ENCODE data around the gene RTKN. TPM values are rescaled to one million over a fixed set of nuclear protein-coding genes. Genes with fewer than 3 reads are reported as not detected.

RTKN gene
- polyA plus RNA-seq, 2 of the 4 experiments (the other 2 are of a cell fraction): 15.1 to 20.1 TPM

DNA sequence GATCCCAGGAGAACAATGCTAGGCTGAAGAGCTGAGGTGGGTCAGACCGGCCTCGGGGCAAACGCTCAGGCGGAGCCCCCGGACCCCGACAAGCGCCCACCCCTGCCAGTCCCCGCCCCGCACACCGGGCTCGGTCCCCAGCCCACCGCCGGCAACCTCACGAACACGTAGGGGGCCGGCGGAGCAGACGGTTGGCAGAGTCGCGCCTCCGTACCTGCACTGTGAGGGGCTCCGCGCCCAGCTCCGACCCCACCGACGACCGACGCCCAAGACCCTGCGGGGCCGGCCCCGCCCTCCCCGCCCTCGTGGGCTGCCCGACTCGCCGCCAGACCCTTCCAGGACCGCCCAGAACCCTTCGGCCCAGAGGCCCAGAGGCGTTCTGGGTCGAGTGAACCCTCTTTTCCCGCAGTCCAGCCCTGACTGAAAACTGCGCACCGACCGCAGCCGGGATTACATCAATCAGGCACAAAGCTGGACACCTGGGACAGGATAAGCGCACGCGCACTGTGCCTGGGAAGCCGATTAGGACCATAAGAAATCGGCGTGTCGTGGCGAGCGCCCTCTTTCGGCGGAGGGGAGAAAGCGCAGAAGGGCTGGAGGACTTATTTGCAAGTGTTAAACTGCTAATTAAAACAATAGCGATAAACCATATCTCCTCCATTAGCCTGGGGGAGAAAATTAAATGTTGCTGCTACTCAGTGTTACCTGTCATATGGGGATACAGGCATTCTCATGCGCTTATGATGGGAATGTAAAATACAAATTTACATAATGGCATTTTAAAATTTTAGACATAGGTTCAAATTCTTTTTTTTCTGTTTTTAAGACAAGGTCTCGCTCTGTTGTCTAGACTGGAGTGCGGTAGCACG lies 49.9 kb downstream of the RTKN start (continued):
- TF ChIP-seq MAZ (IDR thresholded peaks at IDR 0.05; ENCODE audit: borderline replicate concordance, low read depth, low read length) (peak; percentile 64; the same call in 1 of the 2 replicates), REST (IDR thresholded peaks at IDR 0.05) (no peak), MYC (IDR thresholded peaks at IDR 0.05; ENCODE audit: borderline replicate concordance, low read length) (peak; percentile 59; the same call in 1 of the 2 replicates), POLR2A (IDR thresholded peaks at IDR 0.05; ENCODE audit: low read length) (peak; percentile 78), FOSL2 (IDR thresholded peaks at IDR 0.05) (no peak), FOSL2 (CRISPR knock-in tag; IDR thresholded peaks at IDR 0.05) (no peak), RARB (CRISPR knock-in tag; IDR thresholded peaks at IDR 0.05) (no peak), BHLHE40 (IDR thresholded peaks at IDR 0.05; ENCODE audit: low read depth, low read length) (no peak), CHD4 (IDR thresholded peaks at IDR 0.05; ENCODE audit: borderline replicate concordance) (peak; percentile 80; the same call in 1 of the 2 replicates), PHF8 (IDR thresholded peaks at IDR 0.05; ENCODE audit: borderline replicate concordance, low read depth) (peak; percentile 65; the same call in 1 of the 2 replicates), JUN (IDR thresholded peaks at IDR 0.05) (peak; percentile 86 to 97), TFCP2L1 (CRISPR knock-in tag; IDR thresholded peaks at IDR 0.05) (no peak), NPAS2 (CRISPR knock-in tag; IDR thresholded peaks at IDR 0.05; ENCODE audit: borderline replicate concordance) (no peak), CHD2 (IDR thresholded peaks at IDR 0.05; ENCODE audit: low read length, partially characterized antibody) (peak; percentile 7), ELK1 (IDR thresholded peaks at IDR 0.05; ENCODE audit: low read depth, low read length) (no peak), RNF2 (IDR thresholded peaks at IDR 0.05; ENCODE audit: borderline replicate concordance, low read depth) (no peak), POLR2AphosphoS2 (conservative IDR thresholded peaks at IDR 0.05; ENCODE audit: low read length) (no peak), NFE2L2 (conservative IDR thresholded peaks at IDR 0.05; ENCODE audit: low read length) (no peak), FOXS1 (CRISPR knock-in tag; IDR thresholded peaks at IDR 0.05) (no peak), CEBPB (IDR thresholded peaks at IDR 0.05) (no peak)
- TF ChIP-seq, protein P1, sequence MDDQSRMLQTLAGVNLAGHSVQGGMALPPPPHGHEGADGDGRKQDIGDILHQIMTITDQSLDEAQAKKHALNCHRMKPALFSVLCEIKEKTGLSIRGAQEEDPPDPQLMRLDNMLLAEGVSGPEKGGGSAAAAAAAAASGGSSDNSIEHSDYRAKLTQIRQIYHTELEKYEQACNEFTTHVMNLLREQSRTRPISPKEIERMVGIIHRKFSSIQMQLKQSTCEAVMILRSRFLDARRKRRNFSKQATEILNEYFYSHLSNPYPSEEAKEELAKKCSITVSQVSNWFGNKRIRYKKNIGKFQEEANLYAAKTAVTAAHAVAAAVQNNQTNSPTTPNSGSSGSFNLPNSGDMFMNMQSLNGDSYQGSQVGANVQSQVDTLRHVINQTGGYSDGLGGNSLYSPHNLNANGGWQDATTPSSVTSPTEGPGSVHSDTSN (IDR thresholded peaks at IDR 0.05): no peak
- TF ChIP-seq, protein P2, sequence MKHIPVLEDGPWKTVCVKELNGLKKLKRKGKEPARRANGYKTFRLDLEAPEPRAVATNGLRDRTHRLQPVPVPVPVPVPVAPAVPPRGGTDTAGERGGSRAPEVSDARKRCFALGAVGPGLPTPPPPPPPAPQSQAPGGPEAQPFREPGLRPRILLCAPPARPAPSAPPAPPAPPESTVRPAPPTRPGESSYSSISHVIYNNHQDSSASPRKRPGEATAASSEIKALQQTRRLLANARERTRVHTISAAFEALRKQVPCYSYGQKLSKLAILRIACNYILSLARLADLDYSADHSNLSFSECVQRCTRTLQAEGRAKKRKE (CRISPR knock-in tag; IDR thresholded peaks at IDR 0.05; ENCODE audit: low read depth): no peak
- TF ChIP-seq, protein P3, sequence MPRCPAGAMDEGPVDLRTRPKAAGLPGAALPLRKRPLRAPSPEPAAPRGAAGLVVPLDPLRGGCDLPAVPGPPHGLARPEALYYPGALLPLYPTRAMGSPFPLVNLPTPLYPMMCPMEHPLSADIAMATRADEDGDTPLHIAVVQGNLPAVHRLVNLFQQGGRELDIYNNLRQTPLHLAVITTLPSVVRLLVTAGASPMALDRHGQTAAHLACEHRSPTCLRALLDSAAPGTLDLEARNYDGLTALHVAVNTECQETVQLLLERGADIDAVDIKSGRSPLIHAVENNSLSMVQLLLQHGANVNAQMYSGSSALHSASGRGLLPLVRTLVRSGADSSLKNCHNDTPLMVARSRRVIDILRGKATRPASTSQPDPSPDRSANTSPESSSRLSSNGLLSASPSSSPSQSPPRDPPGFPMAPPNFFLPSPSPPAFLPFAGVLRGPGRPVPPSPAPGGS (IDR thresholded peaks at IDR 0.05): peak; percentile 77; the same call in 1 of the 3 replicates
- TF ChIP-seq, protein P4, sequence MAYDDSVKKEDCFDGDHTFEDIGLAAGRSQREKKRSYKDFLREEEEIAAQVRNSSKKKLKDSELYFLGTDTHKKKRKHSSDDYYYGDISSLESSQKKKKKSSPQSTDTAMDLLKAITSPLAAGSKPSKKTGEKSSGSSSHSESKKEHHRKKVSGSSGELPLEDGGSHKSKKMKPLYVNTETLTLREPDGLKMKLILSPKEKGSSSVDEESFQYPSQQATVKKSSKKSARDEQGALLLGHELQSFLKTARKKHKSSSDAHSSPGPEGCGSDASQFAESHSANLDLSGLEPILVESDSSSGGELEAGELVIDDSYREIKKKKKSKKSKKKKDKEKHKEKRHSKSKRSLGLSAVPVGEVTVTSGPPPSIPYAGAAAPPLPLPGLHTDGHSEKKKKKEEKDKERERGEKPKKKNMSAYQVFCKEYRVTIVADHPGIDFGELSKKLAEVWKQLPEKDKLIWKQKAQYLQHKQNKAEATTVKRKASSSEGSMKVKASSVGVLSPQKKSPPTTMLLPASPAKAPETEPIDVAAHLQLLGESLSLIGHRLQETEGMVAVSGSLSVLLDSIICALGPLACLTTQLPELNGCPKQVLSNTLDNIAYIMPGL (CRISPR knock-in tag; IDR thresholded peaks at IDR 0.05; ENCODE audit: borderline replicate concordance): no peak; the same call in 1 of the 2 replicates

Data from A549 (cell line).